IMR-90 (cell line): ENCODE measurements around the gene PRKN. TPM values are rescaled to one million over a fixed set of nuclear protein-coding genes. Genes with fewer than 3 reads are reported as not detected.

Experiments
- ATAC-seq: fragments of 200-7000 bp; cut with Tn5 transposase; 2 replicates; pipeline ENCODE4 v1.9.1; 2020; ENCODE audit warnings: low read depth, mild to moderate bottlenecking, moderate library complexity
- BruUV-seq: library from RNA; stranded (reverse); fragments of 400-500 nt; replicated peaks from 2 replicates; lab custom pipeline; 2021; lab: Mats Ljungman, UMichigan
- CTCF ChIA-PET: fragments of 300-600 bp; formaldehyde crosslinking; extraction: SDS; loops from one replicate; lab custom pipeline; 2021; ENCODE audit warnings: antibody characterized with exemption; lab: Yijun Ruan, JAX
- POLR2A ChIA-PET: fragments of 300-600 bp; sonication (Branson Sonifier 250); formaldehyde crosslinking; loops from one replicate; lab custom pipeline; 2022; ENCODE audit warnings: antibody characterized with exemption; ENCODE audit not compliant: unreplicated experiment; lab: Charles Lee
- DNase-seq: peaks from one replicate; pipeline ENCODE4 v3.0.0; 2013
- H2AFZ ChIP-seq: replicated peaks from 2 replicates; pipeline ENCODE3; 2013; ENCODE audit warnings: low read length, mild to moderate bottlenecking; ENCODE audit not compliant: poor library complexity
- H2AK5ac ChIP-seq: 2 replicates; pipeline ENCODE4 v1.6.1; 2013; ENCODE audit warnings: low read depth, low read length, inconsistent platforms
- H2AK9ac ChIP-seq: replicated peaks from 2 replicates; pipeline ENCODE3; 2013; ENCODE audit warnings: mild to moderate bottlenecking, low read depth, low read length, moderate library complexity; ENCODE audit not compliant: poor library complexity
- H2BK120ac ChIP-seq: 2 replicates; pipeline ENCODE4 v1.6.1; 2013; ENCODE audit warnings: low read depth, low read length, inconsistent platforms
- H2BK15ac ChIP-seq: 3 replicates; pipeline ENCODE4 v1.6.1; 2013; ENCODE audit warnings: low read depth, low read length, inconsistent platforms
- H2BK20ac ChIP-seq: 2 replicates; pipeline ENCODE4 v1.6.1; 2013; ENCODE audit warnings: low read depth, mild to moderate bottlenecking, inconsistent platforms, low read length, moderate library complexity
- H2BK5ac ChIP-seq: 2 replicates; pipeline ENCODE4 v1.6.1; 2013; ENCODE audit warnings: mild to moderate bottlenecking, low read depth, low read length, inconsistent platforms; ENCODE audit not compliant: poor library complexity, severe bottlenecking
- H3K14ac ChIP-seq: replicated peaks from 2 replicates; pipeline ENCODE4 v1.6.1; 2013; ENCODE audit warnings: low read depth, low read length, inconsistent platforms
- H3K18ac ChIP-seq: 2 replicates; pipeline ENCODE4 v1.6.1; 2013; ENCODE audit warnings: low read depth, low read length, control low read depth
- H3K23ac ChIP-seq: 2 replicates; pipeline ENCODE4 v1.6.1; 2013; ENCODE audit warnings: low read depth, low read length, inconsistent platforms
- H3K27ac ChIP-seq: 2 replicates; pipeline ENCODE4 v1.5.1; 2013; ENCODE audit warnings: mild to moderate bottlenecking, control low read depth, low read length; ENCODE audit not compliant: insufficient read depth
- H3K27me3 ChIP-seq: 2 replicates; pipeline ENCODE4 v1.6.1; 2013; ENCODE audit warnings: low read length; ENCODE audit not compliant: control insufficient read depth, insufficient read depth
- H3K36me3 ChIP-seq: 2 replicates; pipeline ENCODE4 v1.6.1; 2013; ENCODE audit warnings: low read length, mixed read lengths; ENCODE audit not compliant: control insufficient read depth, insufficient read depth
- H3K4ac ChIP-seq: 2 replicates; pipeline ENCODE4 v1.6.1; 2013; ENCODE audit warnings: low read depth, low read length, inconsistent platforms
- H3K4me1 ChIP-seq: 2 replicates; pipeline ENCODE4 v1.6.1; 2013; ENCODE audit warnings: low read length, mixed read lengths; ENCODE audit not compliant: control insufficient read depth, insufficient read depth
- H3K4me2 ChIP-seq: 2 replicates; pipeline ENCODE4 v1.6.1; 2013; ENCODE audit warnings: low read depth, mild to moderate bottlenecking, control low read depth, low read length, moderate library complexity
- H3K4me3 ChIP-seq: 2 replicates; pipeline ENCODE4 v1.5.1; 2013; ENCODE audit warnings: low read depth, mild to moderate bottlenecking, control low read depth, low read length, moderate library complexity; ENCODE audit not compliant: insufficient read depth
- H3K56ac ChIP-seq: 2 replicates; pipeline ENCODE4 v1.6.1; 2013; ENCODE audit warnings: low read length, inconsistent platforms; ENCODE audit not compliant: insufficient read depth; ENCODE audit errors: extremely low read depth
- H3K79me1 ChIP-seq, 2 experiments: 2 replicates each; pipeline ENCODE4 v1.6.1; 2013; ENCODE audit warnings: low read length in 2 of 2, inconsistent platforms in 1 of 2, low read depth in 1 of 2
- H3K9ac ChIP-seq: 2 replicates; pipeline ENCODE4 v1.6.1; 2013; ENCODE audit warnings: low read depth, low read length, control low read depth
- H3K9me1 ChIP-seq: 2 replicates; pipeline ENCODE4 v1.6.1; 2013; ENCODE audit warnings: low read length, inconsistent platforms; ENCODE audit not compliant: insufficient read depth
- H3K9me3 ChIP-seq: 2 replicates; pipeline ENCODE4 v1.6.1; 2013; ENCODE audit warnings: low read length; ENCODE audit not compliant: control insufficient read depth, insufficient read depth
- H4K20me1 ChIP-seq: 2 replicates; pipeline ENCODE4 v1.6.1; 2013; ENCODE audit warnings: low read length, inconsistent platforms; ENCODE audit not compliant: insufficient read depth
- H4K5ac ChIP-seq: 2 replicates; pipeline ENCODE4 v1.6.1; 2013; ENCODE audit warnings: mild to moderate bottlenecking, low read depth, low read length, control low read depth
- H4K8ac ChIP-seq, 2 experiments: 2 replicates each; pipeline ENCODE4 v1.6.1; 2013; ENCODE audit warnings: low read depth in 2 of 2, low read length in 2 of 2, control low read depth in 1 of 2, inconsistent platforms in 1 of 2
- H4K91ac ChIP-seq: 2 replicates; pipeline ENCODE4 v1.6.1; 2013; ENCODE audit warnings: low read depth, low read length, inconsistent platforms; ENCODE audit not compliant: insufficient read depth
- CEBPB ChIP-seq: IDR thresholded peaks from 2 replicates; pipeline ENCODE4 v1.6.1; 2012; ENCODE audit warnings: low read depth, low read length, improper control_type of control experiment
- CHD1 ChIP-seq: IDR thresholded peaks from 2 replicates; pipeline ENCODE4 v1.6.1; 2012; ENCODE audit warnings: low read depth, low read length, improper control_type of control experiment
- FOS ChIP-seq: fragments of 150-350 bp; IDR thresholded peaks from 2 replicates; pipeline ENCODE4 v1.6.1; 2016; ENCODE audit warnings: low read depth, low read length
- MAFK ChIP-seq: IDR thresholded peaks from 2 replicates; pipeline ENCODE4 v1.6.1; 2012; ENCODE audit warnings: low read depth, low read length, improper control_type of control experiment
- MAZ ChIP-seq: IDR thresholded peaks from 2 replicates; pipeline ENCODE4 v1.6.1; 2012; ENCODE audit warnings: low read depth, mild to moderate bottlenecking, low read length, improper control_type of control experiment, moderate library complexity, borderline replicate concordance
- MXI1 ChIP-seq: IDR thresholded peaks from 2 replicates; pipeline ENCODE4 v1.6.1; 2012; ENCODE audit warnings: low read depth, mild to moderate bottlenecking, low read length, moderate library complexity, borderline replicate concordance
- POLR2A ChIP-seq: IDR thresholded peaks from 2 replicates; pipeline ENCODE4 v1.6.1; 2012; ENCODE audit warnings: mild to moderate bottlenecking, low read depth, low read length
- RCOR1 ChIP-seq: IDR thresholded peaks from 2 replicates; pipeline ENCODE4 v1.6.1; 2012; ENCODE audit warnings: mild to moderate bottlenecking, low read length, improper control_type of control experiment; ENCODE audit not compliant: insufficient replicate concordance
- WGBS, 2 experiments: methylation state at CpG; one replicate each; pipeline versions ENCODE4 v1.1.5 to v1.1.7; 2013; ENCODE audit warnings: missing lambda C conversion rate in 2 of 2; ENCODE audit not compliant: insufficient read length in 1 of 2; ENCODE audit errors: extremely low coverage in 2 of 2; 5-methylcytosine and 5-hydroxymethylcytosine counted together
- dilution Hi-C: fragments of 300-500 bp; cut with HindIII; formaldehyde crosslinking; loops from one replicate; pipeline ENCODE4 v1.14.3; 2018; ENCODE audit warnings: low sequenced_read_pairs; ENCODE audit not compliant: unreplicated experiment
- in situ Hi-C: fragments of 300-500 bp; cut with MboI; formaldehyde crosslinking; loops from 3 replicates; pipeline ENCODE4 v1.14.3; 2019; ENCODE audit warnings: low sequenced_read_pairs, inconsistent platforms, mixed read lengths
- intact Hi-C: fragments of 100-400 bp; cut with micrococcal nuclease; formaldehyde crosslinking; loops from 2 replicates; pipeline ENCODE4 v1.10.0; 2022
- polyA plus RNA-seq, 3 experiments: library from polyadenylated mRNA; depleted of rRNA; stranded (reverse); fragments of >200 nt; gene quantifications; 2 replicates each; pipeline ENCODE4 v1.2.3, GENCODE V29; 2012; ENCODE audit warnings: low replicate concordance in 1 of 3
- total RNA-seq: library from RNA; depleted of rRNA; stranded (reverse); fragments of >200 nt; gene quantifications from 2 replicates; pipeline ENCODE4 v1.2.3, GENCODE V29; 2012
- TF ChIP-seq, protein P1 (sequence below): fragments of 150-350 bp; IDR thresholded peaks from 2 replicates; pipeline ENCODE4 v1.6.1; 2017; ENCODE audit warnings: mild to moderate bottlenecking, antibody characterized with exemption, low read length, low read depth
- TF ChIP-seq, protein P2 (sequence below): conservative IDR thresholded peaks from 2 replicates; pipeline ENCODE4 v1.5.1; 2012; ENCODE audit warnings: mild to moderate bottlenecking, low read depth, low read length, improper control_type of control experiment
- TF ChIP-seq, protein P3 (sequence below): fragments of 150-350 bp; IDR thresholded peaks from 2 replicates; pipeline ENCODE4 v1.6.1; 2016; ENCODE audit warnings: low read depth, mild to moderate bottlenecking, low read length, moderate library complexity, borderline replicate concordance

Gene PRKN
- total and polyA plus RNA-seq, 2 of the 4 experiments (the other 2 are of a cell fraction): 0.15 to 0.18 TPM

DNA sequence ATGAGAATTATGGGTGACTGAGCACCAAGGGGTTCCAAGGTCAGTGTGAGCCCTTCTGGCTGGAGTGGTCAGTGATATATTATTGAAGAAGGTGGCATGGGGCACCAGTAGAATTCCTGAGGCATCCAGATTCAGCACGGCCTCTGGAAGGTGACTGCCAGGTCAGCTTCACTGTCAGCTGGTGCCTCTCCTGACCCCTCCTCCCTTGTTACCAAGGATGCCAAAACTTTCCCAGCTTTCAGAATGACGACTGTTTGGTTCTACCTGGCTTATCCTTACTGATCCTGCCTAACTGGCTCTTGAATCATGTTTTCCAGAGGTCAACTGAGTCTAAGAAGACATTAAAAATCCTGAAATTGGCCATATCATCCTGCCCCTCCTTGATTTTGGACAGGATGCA lies 1264.5 kb downstream of the PRKN start:
- Histone ChIP-seq H2BK5ac (no peak overlapping the region), H3K4ac (no peak overlapping the region), H2AK9ac (no peak overlapping the region), H4K8ac (no peak overlapping the region), H3K27ac (no peak overlapping the region), H3K23ac (no peak overlapping the region), H2BK120ac (no peak overlapping the region), H3K4me1 (no peaks in the 10 kb centered on the region), H4K5ac (no peak overlapping the region), H3K9me1 (no peaks in the 10 kb centered on the region), H3K9ac (no peak overlapping the region), H3K9me3 (peaks cover 9% of the 10 kb centered on the region; the same call in 1 of the 2 replicates), H2AFZ (no peak overlapping the region), H4K20me1 (no peaks in the 10 kb centered on the region), H3K79me1 (no peaks in the 10 kb centered on the region), H3K56ac (no peak overlapping the region), H3K4me2 (no peak overlapping the region), H4K91ac (no peak overlapping the region), H3K18ac (no peak overlapping the region), H2BK15ac (no peak overlapping the region), H3K4me3 (no peak overlapping the region), H2AK5ac (no peak overlapping the region), H3K36me3 (no peaks in the 10 kb centered on the region), H3K14ac (no peak overlapping the region), H2BK20ac (no peak overlapping the region), H3K27me3 (no peaks in the 10 kb centered on the region)
- intact Hi-C loops (no loop called here), in situ Hi-C loops (no loop called here), dilution Hi-C loops (no loop called here)
- no TSS peak for BruUV-seq
- DNase-seq (no peak), ATAC-seq (no peak)
- TF ChIP-seq POLR2A: no peak
- no peak for TF ChIP-seq MAFK
- TF ChIP-seq, protein P1, sequence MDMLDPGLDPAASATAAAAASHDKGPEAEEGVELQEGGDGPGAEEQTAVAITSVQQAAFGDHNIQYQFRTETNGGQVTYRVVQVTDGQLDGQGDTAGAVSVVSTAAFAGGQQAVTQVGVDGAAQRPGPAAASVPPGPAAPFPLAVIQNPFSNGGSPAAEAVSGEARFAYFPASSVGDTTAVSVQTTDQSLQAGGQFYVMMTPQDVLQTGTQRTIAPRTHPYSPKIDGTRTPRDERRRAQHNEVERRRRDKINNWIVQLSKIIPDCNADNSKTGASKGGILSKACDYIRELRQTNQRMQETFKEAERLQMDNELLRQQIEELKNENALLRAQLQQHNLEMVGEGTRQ: no peak
- TF ChIP-seq MXI1: no peak
- TF ChIP-seq CHD1: no peak
- TF ChIP-seq RCOR1: no peak
- TF ChIP-seq, protein P2, sequence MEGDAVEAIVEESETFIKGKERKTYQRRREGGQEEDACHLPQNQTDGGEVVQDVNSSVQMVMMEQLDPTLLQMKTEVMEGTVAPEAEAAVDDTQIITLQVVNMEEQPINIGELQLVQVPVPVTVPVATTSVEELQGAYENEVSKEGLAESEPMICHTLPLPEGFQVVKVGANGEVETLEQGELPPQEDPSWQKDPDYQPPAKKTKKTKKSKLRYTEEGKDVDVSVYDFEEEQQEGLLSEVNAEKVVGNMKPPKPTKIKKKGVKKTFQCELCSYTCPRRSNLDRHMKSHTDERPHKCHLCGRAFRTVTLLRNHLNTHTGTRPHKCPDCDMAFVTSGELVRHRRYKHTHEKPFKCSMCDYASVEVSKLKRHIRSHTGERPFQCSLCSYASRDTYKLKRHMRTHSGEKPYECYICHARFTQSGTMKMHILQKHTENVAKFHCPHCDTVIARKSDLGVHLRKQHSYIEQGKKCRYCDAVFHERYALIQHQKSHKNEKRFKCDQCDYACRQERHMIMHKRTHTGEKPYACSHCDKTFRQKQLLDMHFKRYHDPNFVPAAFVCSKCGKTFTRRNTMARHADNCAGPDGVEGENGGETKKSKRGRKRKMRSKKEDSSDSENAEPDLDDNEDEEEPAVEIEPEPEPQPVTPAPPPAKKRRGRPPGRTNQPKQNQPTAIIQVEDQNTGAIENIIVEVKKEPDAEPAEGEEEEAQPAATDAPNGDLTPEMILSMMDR: no peak
- no peak for TF ChIP-seq CEBPB
- no peak for TF ChIP-seq MAZ
- TF ChIP-seq FOS: no peak
- TF ChIP-seq, protein P3, sequence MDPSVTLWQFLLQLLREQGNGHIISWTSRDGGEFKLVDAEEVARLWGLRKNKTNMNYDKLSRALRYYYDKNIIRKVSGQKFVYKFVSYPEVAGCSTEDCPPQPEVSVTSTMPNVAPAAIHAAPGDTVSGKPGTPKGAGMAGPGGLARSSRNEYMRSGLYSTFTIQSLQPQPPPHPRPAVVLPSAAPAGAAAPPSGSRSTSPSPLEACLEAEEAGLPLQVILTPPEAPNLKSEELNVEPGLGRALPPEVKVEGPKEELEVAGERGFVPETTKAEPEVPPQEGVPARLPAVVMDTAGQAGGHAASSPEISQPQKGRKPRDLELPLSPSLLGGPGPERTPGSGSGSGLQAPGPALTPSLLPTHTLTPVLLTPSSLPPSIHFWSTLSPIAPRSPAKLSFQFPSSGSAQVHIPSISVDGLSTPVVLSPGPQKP: no peak
- ChIA-PET POLR2A (no interaction called here), CTCF (no interaction called here)
- WGBS, 2 experiments: 20% methylated on average over 1 of the region's 2 CpGs; no CpG with 5 or more reads in 1 of the 2 experiments
